C4-2B (cell line): ENCODE results near the gene COA3.

Experiments used
- ZFX ChIP-seq: fragments of 450-650 bp; IDR thresholded peaks from 2 replicates; pipeline ENCODE4 v1.6.1; 2017
- TF ChIP-seq, protein P1 (sequence below): fragments of 450-650 bp; conservative IDR thresholded peaks from 2 replicates; pipeline ENCODE4 v1.5.1; 2017; ENCODE audit warnings: mild to moderate bottlenecking

GRCh38 chr17:42759982-42760651, 38.4 kb downstream of the COA3 start:
- TF ChIP-seq, protein P1, sequence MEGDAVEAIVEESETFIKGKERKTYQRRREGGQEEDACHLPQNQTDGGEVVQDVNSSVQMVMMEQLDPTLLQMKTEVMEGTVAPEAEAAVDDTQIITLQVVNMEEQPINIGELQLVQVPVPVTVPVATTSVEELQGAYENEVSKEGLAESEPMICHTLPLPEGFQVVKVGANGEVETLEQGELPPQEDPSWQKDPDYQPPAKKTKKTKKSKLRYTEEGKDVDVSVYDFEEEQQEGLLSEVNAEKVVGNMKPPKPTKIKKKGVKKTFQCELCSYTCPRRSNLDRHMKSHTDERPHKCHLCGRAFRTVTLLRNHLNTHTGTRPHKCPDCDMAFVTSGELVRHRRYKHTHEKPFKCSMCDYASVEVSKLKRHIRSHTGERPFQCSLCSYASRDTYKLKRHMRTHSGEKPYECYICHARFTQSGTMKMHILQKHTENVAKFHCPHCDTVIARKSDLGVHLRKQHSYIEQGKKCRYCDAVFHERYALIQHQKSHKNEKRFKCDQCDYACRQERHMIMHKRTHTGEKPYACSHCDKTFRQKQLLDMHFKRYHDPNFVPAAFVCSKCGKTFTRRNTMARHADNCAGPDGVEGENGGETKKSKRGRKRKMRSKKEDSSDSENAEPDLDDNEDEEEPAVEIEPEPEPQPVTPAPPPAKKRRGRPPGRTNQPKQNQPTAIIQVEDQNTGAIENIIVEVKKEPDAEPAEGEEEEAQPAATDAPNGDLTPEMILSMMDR: no peak
- no peak for TF ChIP-seq ZFX
